Measurements from ENCODE around the gene CFAP100.

DNA sequence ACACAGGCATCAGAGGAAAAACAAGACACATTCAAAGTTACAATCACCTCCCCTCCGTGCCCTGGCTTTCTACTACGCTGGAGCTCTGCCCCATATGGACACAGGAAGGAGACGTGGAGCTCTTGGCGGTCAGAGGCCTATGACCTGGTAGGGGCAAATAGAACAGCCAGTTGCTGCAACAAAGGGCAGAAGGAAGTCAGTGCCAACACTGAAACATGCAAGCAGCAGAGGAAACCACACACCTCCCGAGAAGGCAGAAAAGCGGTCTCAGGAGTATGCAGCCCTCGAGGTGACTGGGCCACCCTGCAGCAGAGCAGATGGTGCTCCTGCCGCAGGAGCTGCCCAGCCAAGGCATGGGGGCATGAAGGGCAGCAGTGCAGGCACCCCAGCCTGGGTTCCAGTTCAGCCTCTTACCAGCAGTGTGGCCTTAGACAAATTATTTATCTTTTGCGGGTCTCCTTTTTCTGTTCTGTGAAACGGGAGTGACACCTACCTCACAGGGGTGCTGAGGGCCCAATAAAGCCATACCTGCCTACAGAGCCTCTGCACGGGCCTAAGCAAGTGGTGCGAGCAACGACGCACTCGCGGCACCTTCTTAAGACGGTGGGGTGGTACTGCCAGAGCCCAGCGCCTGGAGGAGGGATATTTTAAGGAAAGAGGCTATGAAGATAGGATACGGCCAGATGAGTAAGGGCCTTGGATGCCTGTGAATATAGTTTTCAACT is 72.3 kb downstream of the CFAP100 start:
- no peak for TF ChIP-seq CTCF (IDR thresholded peaks at IDR 0.05)
- no peak for TF ChIP-seq POLR2A (IDR thresholded peaks at IDR 0.05)
